Measurements from ENCODE around the gene DAGLA. TPM values are rescaled to one million over a fixed set of nuclear protein-coding genes. Genes with fewer than 3 reads are reported as not detected.

The DAGLA gene
- total and polyA plus RNA-seq, 2 of the 13 experiments (the other 11 are each of a cell fraction or from before 2014, with no cell fraction given) = 2.6 to 3.9 TPM

GRCh38 chr11:61682093-61682732 lies 2.0 kb downstream of the DAGLA start (continued):
- TF ChIP-seq ETV6 (CRISPR knock-in tag; conservative IDR thresholded peaks at IDR 0.05) (peak; percentile 67; the same call in 1 of the 2 replicates), RCOR2 (CRISPR knock-in tag; IDR thresholded peaks at IDR 0.05) (peak; percentile 60), NCOA5 (CRISPR knock-in tag; IDR thresholded peaks at IDR 0.05) (no peak), KAT7 (CRISPR knock-in tag; IDR thresholded peaks at IDR 0.05; ENCODE audit: borderline replicate concordance) (peak; percentile 21; the same call in 1 of the 2 replicates), ZNF761 (CRISPR knock-in tag; conservative IDR thresholded peaks at IDR 0.05) (0 out of 2 replicates have a peak, but pooled peaks have one; percentile 42), ZNF441 (CRISPR knock-in tag; IDR thresholded peaks at IDR 0.05; ENCODE audit: borderline replicate concordance) (no peak; the same call in 1 of the 2 replicates), YEATS2 (CRISPR knock-in tag; IDR thresholded peaks at IDR 0.05; ENCODE audit: borderline replicate concordance) (peak; percentile 80; the same call in 1 of the 2 replicates), ZNF230 (CRISPR knock-in tag; IDR thresholded peaks at IDR 0.05) (peak; percentile 77; the same call in 1 of the 2 replicates), ZSCAN31 (CRISPR knock-in tag; IDR thresholded peaks at IDR 0.05; ENCODE audit: low read depth) (peak; percentile 88), CERS6 (CRISPR knock-in tag; IDR thresholded peaks at IDR 0.05) (no peak), ZNF256 (CRISPR knock-in tag; conservative IDR thresholded peaks at IDR 0.05) (no peak), HMGA1 (CRISPR knock-in tag; conservative IDR thresholded peaks at IDR 0.05) (no peak), ZNF501 (CRISPR knock-in tag; IDR thresholded peaks at IDR 0.05) (peak; percentile 88), FOXJ3 (CRISPR knock-in tag; IDR thresholded peaks at IDR 0.05; ENCODE audit: borderline replicate concordance) (peak; percentile 45; the same call in 1 of the 2 replicates), KLF11 (CRISPR knock-in tag; IDR thresholded peaks at IDR 0.05) (peak; percentile 61; the same call in 1 of the 2 replicates), PLRG1 (conservative IDR thresholded peaks at IDR 0.05) (no peak), SP140L (CRISPR knock-in tag; IDR thresholded peaks at IDR 0.05; ENCODE audit: borderline replicate concordance) (no peak), ZNF574 (CRISPR knock-in tag; IDR thresholded peaks at IDR 0.05) (peak; percentile 83), ARID2 (CRISPR knock-in tag; IDR thresholded peaks at IDR 0.05; ENCODE audit: borderline replicate concordance) (peak; percentile 94), CBX1 (IDR thresholded peaks at IDR 0.05; ENCODE audit: low read depth) (peak; percentile 85), KLF15 (CRISPR knock-in tag; IDR thresholded peaks at IDR 0.05; ENCODE audit: borderline replicate concordance) (0 out of 2 replicates have a peak, but pooled peaks have one; percentile 60), ZNF614 (CRISPR knock-in tag; IDR thresholded peaks at IDR 0.05; ENCODE audit: borderline replicate concordance) (peak; percentile 80; the same call in 1 of the 2 replicates), ZNF282 (IDR thresholded peaks at IDR 0.05; ENCODE audit: partially characterized antibody) (no peak), HNRNPLL (IDR thresholded peaks at IDR 0.05; ENCODE audit: low read depth, low read length, poor library complexity, severe bottlenecking) (peak; percentile 87), KDM2A (CRISPR knock-in tag; IDR thresholded peaks at IDR 0.05; ENCODE audit: borderline replicate concordance, low read depth) (peak; percentile 74), DNMT3B (CRISPR knock-in tag; conservative IDR thresholded peaks at IDR 0.05) (0 out of 2 replicates have a peak, but pooled peaks have one; percentile 39), CHCHD3 (CRISPR knock-in tag; IDR thresholded peaks at IDR 0.05) (no peak), TRIM24 (CRISPR knock-in tag; IDR thresholded peaks at IDR 0.05) (no peak), ZNF563 (CRISPR knock-in tag; IDR thresholded peaks at IDR 0.05) (peak; percentile 56; the same call in 1 of the 2 replicates)
